Upper lobe of left lung (tissue), 6 donors: ENCODE measurements around the gene ADCY6. TPM values are rescaled to one million over a fixed set of nuclear protein-coding genes. Genes with fewer than 3 reads are reported as not detected.

Experiments
- ATAC-seq, 2 donors: fragments of 200-7000 bp; cut with Tn5 transposase; one replicate each; pipeline ENCODE4 v1.9.1; 2022; ENCODE audit warnings: mild to moderate bottlenecking in 2 of 2, moderate library complexity in 2 of 2; ENCODE audit not compliant: low FRiP score in 2 of 2
- DNase-seq, 2 donors: peaks; one replicate each; pipeline ENCODE4 v3.0.0-alpha.2; 2019 to 2020
- H3K27ac ChIP-seq, 4 donors: fragments of 200-600 bp; sonication (generic); one replicate each; pipeline ENCODE4 v1.5.1; 2016 to 2019
- H3K27me3 ChIP-seq, 4 donors: fragments of 200-600 bp; sonication (generic); one replicate each; pipeline ENCODE4 v1.5.1; 2017 to 2019
- H3K36me3 ChIP-seq, 4 donors: fragments of 200-600 bp; sonication (generic); one replicate each; pipeline ENCODE4 v1.5.1; 2016 to 2019
- H3K4me1 ChIP-seq, 4 donors: fragments of 200-600 bp; sonication (generic); one replicate each; pipeline ENCODE4 v1.5.1; 2018 to 2019
- H3K4me3 ChIP-seq, 4 donors: fragments of 200-600 bp; sonication (generic); one replicate each; pipeline ENCODE4 v1.5.1; 2017 to 2019; ENCODE audit warnings: mild to moderate bottlenecking in 2 of 4, moderate library complexity in 1 of 4
- H3K9me3 ChIP-seq, 4 donors: fragments of 200-600 bp; sonication (generic); one replicate each; pipeline ENCODE4 v1.5.1; 2018 to 2019
- EP300 ChIP-seq, 4 donors: sonication (generic); formaldehyde crosslinking; IDR thresholded peaks; one replicate each; pipeline ENCODE4 v1.5.1; 2017; ENCODE audit warnings: antibody characterized with exemption in 4 of 4, control low read depth in 2 of 4
- POLR2A ChIP-seq, 4 donors: fragments of 450-650 bp; IDR thresholded peaks; one replicate each; pipeline ENCODE4 v1.5.1; 2016 to 2017; ENCODE audit warnings: antibody characterized with exemption in 4 of 4, mild to moderate bottlenecking in 2 of 4
- POLR2AphosphoS5 ChIP-seq, 2 donors: sonication (generic); formaldehyde crosslinking; IDR thresholded peaks; one replicate each; pipeline ENCODE4 v1.5.1; 2017; ENCODE audit warnings: antibody characterized with exemption in 2 of 2
- WGBS, 2 donors: methylation state at CpG; one replicate each; pipeline ENCODE4 v1.1.5; 2017 to 2018; 5-methylcytosine and 5-hydroxymethylcytosine counted together
- total RNA-seq, 6 donors: library from RNA; depleted of rRNA in 4 of 6; stranded (reverse); fragments of >200 nt in 4 of 6; gene quantifications; one replicate each; pipeline versions ENCODE4 v1.1.0 to v1.2.1, GENCODE V29; 2016 to 2021
- TF ChIP-seq, protein P1 (sequence below), 6 experiments: fragments of 450-650 bp in 4 of 6; fragments of 200-600 bp in 2 of 6; sonication (generic) in 2 of 6; IDR thresholded peaks; one replicate each; pipeline ENCODE4 v1.5.1; 2016 to 2019; ENCODE audit warnings: antibody characterized with exemption in 6 of 6
- donor health status: DM: no; HTN: no; CAD: no; lungs with moderate emphysema.
- donor health status: DM: no; HTN: yes; CAD: no; lungs with severe emphysema.

Gene ADCY6
- total RNA-seq, 6 donors from 2014 or later: 26.0 to 113 (median 35.1) TPM

DNA sequence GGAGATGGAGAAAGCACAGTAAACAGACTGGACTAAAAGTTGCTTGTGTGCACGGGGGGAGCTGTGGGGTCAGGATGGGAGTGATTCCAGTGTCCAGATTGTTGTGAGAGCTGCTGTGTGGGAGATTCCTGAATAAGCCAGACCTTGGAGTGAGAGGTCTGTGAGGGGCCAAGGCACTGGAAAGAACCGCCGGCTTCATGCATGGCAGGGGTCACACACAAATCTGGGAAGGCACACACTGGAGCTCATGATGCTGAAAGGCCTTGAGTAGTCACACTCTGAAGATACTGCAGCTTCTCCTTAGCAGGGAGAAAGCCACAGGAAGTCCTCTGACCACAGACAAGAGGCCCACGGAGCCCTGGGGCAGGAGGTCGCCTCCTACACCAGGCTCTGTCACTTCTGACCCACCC lies 23.1 kb downstream of the ADCY6 start:
- Histone ChIP-seq H3K36me3 (peaks cover 3 to 42% (median 24%) of the 10 kb centered on the region in 4 donors), H3K9me3 (no peaks in the 10 kb centered on the region), H3K4me3 (no peak overlapping the region), H3K27me3 (no peaks in the 10 kb centered on the region), H3K4me1 (peaks cover 0 to 6% (median 0%) of the 10 kb centered on the region in 4 donors), H3K27ac (no peak overlapping the region)
- WGBS, 2 donors: 58 to 73% methylated on average over 5 of the region's 5 CpGs
- no peak for TF ChIP-seq POLR2AphosphoS5 (IDR thresholded peaks at IDR 0.05)
- no peak for TF ChIP-seq POLR2A (IDR thresholded peaks at IDR 0.05)
- TF ChIP-seq, protein P1, sequence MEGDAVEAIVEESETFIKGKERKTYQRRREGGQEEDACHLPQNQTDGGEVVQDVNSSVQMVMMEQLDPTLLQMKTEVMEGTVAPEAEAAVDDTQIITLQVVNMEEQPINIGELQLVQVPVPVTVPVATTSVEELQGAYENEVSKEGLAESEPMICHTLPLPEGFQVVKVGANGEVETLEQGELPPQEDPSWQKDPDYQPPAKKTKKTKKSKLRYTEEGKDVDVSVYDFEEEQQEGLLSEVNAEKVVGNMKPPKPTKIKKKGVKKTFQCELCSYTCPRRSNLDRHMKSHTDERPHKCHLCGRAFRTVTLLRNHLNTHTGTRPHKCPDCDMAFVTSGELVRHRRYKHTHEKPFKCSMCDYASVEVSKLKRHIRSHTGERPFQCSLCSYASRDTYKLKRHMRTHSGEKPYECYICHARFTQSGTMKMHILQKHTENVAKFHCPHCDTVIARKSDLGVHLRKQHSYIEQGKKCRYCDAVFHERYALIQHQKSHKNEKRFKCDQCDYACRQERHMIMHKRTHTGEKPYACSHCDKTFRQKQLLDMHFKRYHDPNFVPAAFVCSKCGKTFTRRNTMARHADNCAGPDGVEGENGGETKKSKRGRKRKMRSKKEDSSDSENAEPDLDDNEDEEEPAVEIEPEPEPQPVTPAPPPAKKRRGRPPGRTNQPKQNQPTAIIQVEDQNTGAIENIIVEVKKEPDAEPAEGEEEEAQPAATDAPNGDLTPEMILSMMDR (IDR thresholded peaks at IDR 0.05): no peak
- TF ChIP-seq EP300 (IDR thresholded peaks at IDR 0.05): no peak
- ATAC-seq: peak in 1 of 2 donors; percentile 32
- DNase-seq: no peak

DNA sequence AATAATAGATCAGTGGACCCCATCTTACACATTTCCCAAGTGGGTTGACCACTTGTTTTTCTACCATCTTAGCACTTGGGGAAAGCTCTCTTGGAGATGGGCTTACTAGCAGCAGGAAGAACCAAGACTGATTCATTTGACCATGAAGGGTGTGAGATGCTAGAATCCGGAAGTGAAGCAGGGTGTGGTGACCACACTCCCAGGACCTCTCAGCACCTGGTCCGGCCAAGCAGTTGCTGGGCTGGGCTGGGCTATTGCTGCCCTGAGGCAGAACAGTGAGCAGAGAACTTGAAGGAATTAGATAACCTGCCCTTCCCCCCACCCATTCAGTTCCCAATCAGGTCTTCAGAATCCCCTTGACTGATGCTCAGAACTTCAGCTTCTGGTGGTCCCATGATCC lies 24.4 kb downstream of the ADCY6 start:
- no peaks in the 10 kb centered on the region for H3K27me3 ChIP-seq
- H3K27ac ChIP-seq: no peak overlapping the region
- DNase-seq (no peak), ATAC-seq (no peak)
- peaks cover 0 to 35% (median 19%) of the 10 kb centered on the region in 4 donors for H3K36me3 ChIP-seq
- no peaks in the 10 kb centered on the region for H3K9me3 ChIP-seq
- WGBS, 2 donors: 68 to 76% methylated on average over 2 of the region's 2 CpGs
- H3K4me3 ChIP-seq: no peak overlapping the region
- peaks cover 0 to 6% (median 0%) of the 10 kb centered on the region in 4 donors for H3K4me1 ChIP-seq
- no peak for TF ChIP-seq POLR2A (IDR thresholded peaks at IDR 0.05)
- TF ChIP-seq EP300 (IDR thresholded peaks at IDR 0.05): no peak
- TF ChIP-seq, protein P1 (IDR thresholded peaks at IDR 0.05): no peak
- no peak for TF ChIP-seq POLR2AphosphoS5 (IDR thresholded peaks at IDR 0.05)

DNA sequence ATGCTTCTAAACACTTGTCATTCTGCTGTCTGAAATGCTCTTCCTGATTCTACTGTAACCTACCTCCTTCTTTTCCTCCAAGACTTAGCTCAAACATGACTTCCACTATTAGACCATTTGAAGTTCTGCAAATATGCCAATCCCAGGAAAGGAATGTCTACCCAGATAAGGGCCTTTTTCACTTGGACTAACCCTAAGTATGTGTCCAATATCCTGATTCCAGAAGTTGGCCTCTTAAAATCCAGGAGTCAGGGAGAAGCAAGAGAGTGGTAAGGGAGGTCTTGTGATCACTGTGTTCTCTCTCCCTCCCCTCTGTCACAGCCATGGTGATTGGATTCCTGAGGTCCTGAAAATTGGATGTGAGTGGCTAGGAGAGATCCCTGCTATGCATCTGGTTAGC lies 30.2 kb downstream of the ADCY6 start:
- TF ChIP-seq EP300 (IDR thresholded peaks at IDR 0.05): no peak
- no peak for TF ChIP-seq POLR2A (IDR thresholded peaks at IDR 0.05)
- TF ChIP-seq, protein P1 (IDR thresholded peaks at IDR 0.05): no peak
- no peak for TF ChIP-seq POLR2AphosphoS5 (IDR thresholded peaks at IDR 0.05)
- Histone ChIP-seq H3K4me3 (no peak overlapping the region), H3K27me3 (no peaks in the 10 kb centered on the region), H3K27ac (no peak overlapping the region), H3K4me1 (peaks cover 0 to 9% (median 2%) of the 10 kb centered on the region in 4 donors), H3K9me3 (no peaks in the 10 kb centered on the region), H3K36me3 (no peaks in the 10 kb centered on the region)
- ATAC-seq: peak in 1 of 2 donors; percentile 73
- DNase-seq: no peak

DNA sequence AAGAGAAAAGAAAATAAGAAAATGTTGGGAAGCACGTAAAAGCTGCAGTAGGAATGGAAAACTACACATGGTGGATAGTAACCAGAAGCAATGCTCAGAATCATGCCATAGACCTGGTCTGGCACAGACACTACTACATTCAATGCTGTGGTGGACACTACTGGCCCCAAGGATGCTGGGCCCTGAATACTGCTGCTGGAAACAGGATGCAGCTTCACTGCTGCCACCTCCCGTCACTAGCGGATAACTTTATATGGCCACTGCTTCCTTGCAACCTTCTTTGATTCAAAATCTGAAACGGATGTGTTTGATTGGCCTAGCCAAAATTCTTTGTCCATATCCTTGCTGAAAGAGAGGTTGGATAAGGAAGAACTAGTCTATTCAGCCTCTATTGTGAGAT lies 30.7 kb downstream of the ADCY6 start:
- Histone ChIP-seq H3K36me3 (no peaks in the 10 kb centered on the region), H3K9me3 (no peaks in the 10 kb centered on the region), H3K4me3 (no peak overlapping the region), H3K27me3 (no peaks in the 10 kb centered on the region), H3K4me1 (peaks cover 0 to 9% (median 3%) of the 10 kb centered on the region in 4 donors), H3K27ac (no peak overlapping the region)
- 58 to 65% methylated on average over 4 of the region's 4 CpGs for WGBS, 2 donors
- DNase-seq (no peak), ATAC-seq (no peak)
- no peak for TF ChIP-seq POLR2A (IDR thresholded peaks at IDR 0.05)
- TF ChIP-seq, protein P1 (IDR thresholded peaks at IDR 0.05): no peak
- TF ChIP-seq EP300 (IDR thresholded peaks at IDR 0.05): no peak
- TF ChIP-seq POLR2AphosphoS5 (IDR thresholded peaks at IDR 0.05): no peak

DNA sequence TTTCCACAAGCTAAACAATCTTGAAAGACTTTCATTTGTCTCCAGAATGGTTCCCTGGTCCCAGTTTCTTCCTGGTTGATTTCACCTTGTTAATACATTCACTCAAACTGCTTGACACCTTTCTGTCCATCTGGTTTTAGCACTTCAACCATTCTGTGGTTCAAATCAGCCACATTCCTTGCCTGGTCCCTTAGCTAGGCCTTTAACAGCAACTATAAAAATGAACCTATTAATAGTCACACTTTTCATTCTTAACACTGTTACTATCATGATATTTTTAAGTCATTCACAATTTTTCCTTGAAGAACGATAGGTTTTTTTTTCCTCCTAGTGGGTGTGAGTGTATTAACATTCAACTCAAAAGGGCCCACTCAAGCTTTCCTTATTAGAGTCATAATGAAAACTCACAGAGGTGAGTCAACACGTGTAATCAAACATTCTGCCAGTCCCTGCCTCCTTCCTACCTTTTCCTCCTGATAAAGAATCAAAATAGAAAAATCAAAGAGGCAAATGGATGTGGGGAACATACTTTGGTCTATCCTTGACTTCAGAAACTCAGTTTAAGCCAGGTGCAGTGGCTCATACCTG lies 38.0 kb downstream of the ADCY6 start:
- no peaks in the 10 kb centered on the region for H3K9me3 ChIP-seq
- H3K4me3 ChIP-seq: no peak overlapping the region
- 41 to 52% methylated on average over 2 of the region's 2 CpGs for WGBS, 2 donors
- TF ChIP-seq POLR2A (IDR thresholded peaks at IDR 0.05) (no peak), EP300 (IDR thresholded peaks at IDR 0.05) (no peak), POLR2AphosphoS5 (IDR thresholded peaks at IDR 0.05) (no peak)
- TF ChIP-seq, protein P1 (IDR thresholded peaks at IDR 0.05): peak in 1 of 6 experiments; percentile 11
- no peak for ATAC-seq
- H3K4me1 ChIP-seq: peaks cover 0 to 4% (median 2%) of the 10 kb centered on the region in 4 donors
- H3K36me3 ChIP-seq: no peaks in the 10 kb centered on the region
- no peak for DNase-seq
- no peaks in the 10 kb centered on the region for H3K27me3 ChIP-seq
- H3K27ac ChIP-seq: no peak overlapping the region
